ENCODE results near the gene OSGEP.

Gene OSGEP

DNA sequence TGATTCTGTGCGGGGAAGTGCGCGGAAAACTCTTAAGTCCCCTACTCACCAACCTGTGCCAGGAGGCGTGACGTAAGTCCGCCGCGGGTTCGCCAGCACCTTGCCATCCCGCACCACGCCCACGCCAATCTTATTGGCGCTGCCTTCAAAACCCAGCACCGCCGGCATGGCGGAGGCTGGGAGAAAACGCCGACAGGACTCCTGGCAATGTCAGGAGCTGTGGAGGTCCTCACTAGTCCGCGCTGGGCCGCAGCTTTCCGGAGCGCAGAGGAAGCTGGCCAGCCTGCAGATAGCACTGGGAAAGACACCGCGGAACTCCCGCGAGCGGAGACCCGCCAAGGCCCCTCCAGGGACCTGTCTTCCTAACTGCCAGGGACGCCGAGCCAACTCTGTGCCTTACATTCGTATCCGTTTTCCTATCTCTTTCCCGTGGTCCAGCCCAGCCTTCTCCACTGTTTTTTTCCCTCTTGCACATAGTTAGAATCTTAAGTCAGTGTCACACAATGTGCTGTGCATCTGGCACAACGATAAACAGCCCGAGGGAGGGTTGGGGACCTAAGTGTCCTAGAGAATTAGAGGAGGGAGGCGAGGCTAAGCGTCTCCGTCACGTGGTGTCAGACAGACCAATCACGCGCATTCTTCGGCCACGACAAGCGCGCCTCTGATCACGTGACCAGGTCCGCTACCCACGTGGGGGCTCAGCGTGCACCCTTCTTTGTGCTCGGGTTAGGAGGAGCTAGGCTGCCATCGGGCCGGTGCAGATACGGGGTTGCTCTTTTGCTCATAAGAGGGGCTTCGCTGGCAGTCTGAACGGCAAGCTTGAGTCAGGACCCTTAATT lies at the start of gene OSGEP, which contains the start of gene APEX1:
Gene OSGEP, minus strand, starts transcription at position 297 of the 839 bp plus-strand sequence. Its CDS starts 129 bp downstream, at position 168.
Gene APEX1, plus strand, starts transcription at position 711 of the 839 bp plus-strand sequence. CDS start 420 bp downstream, outside the sequence.
- peak; percentile 89 to 96 (median 94) for DNase-seq (ENCODE audit: low read depth in 3 of 3, low spot score in 1 of 3)

- no peak for DNase-seq (ENCODE audit: low read depth in 3 of 3, low spot score in 1 of 3)
These were observed 49.3 kb upstream of the OSGEP start for GRCh38 chr14:20503898-20504297.

DNA sequence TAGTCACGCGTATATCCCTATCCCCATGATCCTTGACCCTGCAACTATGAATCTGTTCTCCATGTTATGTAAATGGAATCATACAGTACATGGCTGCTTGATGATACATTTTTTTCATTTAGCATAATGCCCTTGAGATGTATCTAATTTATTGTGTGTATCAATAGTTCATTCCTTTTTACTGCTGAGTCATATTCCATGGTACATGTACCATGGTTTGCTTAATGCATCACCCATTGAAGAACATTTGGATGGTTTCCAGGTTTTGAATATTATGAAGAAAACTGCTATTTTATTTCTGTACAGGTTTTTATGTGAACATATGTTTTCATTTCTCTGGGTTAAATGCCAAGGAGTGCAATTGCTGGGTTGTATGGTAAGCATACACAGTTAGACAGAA lies 46.7 kb upstream of the OSGEP start:
- no peak for DNase-seq (ENCODE audit: low read depth in 3 of 3, low spot score in 1 of 3)

DNA sequence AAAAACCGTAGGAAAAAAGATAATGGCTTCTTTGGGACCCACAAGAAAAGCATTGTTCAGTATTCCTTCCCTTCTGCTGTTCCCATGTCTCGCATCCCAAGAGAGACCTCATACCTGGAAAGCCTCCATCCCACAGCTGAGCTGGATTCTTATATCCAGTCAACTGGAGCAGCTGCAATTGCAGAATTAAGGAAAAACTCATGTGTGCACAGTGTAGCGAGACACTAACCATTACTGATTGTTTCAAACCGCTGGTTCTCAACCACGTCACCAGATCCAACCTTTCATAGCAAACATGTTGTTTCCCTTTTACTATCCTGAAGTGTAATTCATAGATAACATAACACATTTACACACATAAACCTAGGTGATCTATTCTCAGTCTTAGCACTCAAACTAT lies 45.3 kb upstream of the OSGEP start:
- no peak for DNase-seq (ENCODE audit: low read depth in 3 of 3, low spot score in 1 of 3)

DNA sequence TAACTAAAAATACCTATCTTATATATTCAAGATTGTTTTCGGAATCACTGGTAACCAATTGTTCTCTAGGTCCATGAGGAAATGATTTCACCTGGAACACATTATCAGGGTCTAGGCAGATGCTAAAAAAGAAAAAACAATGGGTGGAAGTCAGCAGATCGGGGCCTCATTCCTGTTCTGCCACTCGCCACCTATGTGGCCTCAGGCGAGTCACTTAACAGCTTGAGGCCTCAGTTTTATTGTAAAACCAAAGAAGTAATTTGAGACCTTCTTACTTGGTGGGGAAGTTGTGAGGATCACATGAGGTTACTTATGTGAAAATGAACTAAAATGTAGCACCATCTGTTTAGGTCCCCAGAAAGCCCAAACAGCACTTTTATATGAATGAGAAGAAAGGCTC lies 44.5 kb upstream of the OSGEP start:
- no peak for DNase-seq (ENCODE audit: low read depth in 3 of 3, low spot score in 1 of 3)

GRCh38 chr14:20498622-20499021 lies 44.0 kb upstream of the OSGEP start:
- DNase-seq (ENCODE audit: low read depth in 3 of 3, low spot score in 1 of 3): no peak

DNA sequence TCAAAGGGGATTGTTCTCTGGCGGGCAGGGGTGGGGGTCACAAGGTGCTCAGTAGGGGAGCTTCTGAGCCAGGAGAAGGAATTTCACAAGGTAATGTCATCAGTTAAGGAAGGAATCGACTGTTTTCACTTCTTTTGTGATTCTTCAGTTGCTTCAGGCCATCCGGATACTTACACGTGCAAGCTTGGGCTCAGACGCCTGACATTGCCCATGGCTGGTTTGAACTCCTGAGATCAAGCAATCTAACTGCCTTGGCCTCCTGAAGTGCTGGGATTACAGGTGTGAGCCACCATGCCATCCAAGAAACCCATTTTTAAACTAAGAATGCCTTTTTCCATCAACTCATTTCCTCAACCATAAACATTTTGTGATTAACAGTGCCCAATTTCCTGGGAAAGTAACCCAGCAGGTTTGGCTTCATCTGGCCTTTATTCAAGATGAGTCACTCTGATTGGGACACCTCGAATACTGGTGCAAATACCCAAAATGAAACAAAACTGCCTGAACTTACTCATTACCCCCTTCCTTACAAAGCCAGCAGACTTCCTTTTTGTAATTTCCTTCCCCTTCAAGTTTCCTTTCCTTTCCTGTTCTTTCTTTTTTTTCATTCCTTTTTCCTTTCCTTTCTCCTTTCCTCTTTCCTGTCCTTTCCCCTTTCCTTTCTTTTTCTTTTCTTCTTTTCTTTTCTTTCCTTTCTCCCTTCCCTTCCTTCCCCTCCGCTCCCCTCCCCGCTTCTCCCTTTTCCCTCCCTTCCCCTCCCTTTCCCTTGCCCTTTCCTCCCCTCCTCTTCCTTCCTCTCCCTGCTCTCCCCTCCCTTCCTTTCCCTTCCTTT lies 40.5 kb upstream of the OSGEP start:
- DNase-seq (ENCODE audit: low read depth in 3 of 3, low spot score in 1 of 3): no peak

GRCh38 chr14:20493634-20494033 lies 39.0 kb upstream of the OSGEP start:
- no peak for DNase-seq (ENCODE audit: low read depth in 3 of 3, low spot score in 1 of 3)

DNA sequence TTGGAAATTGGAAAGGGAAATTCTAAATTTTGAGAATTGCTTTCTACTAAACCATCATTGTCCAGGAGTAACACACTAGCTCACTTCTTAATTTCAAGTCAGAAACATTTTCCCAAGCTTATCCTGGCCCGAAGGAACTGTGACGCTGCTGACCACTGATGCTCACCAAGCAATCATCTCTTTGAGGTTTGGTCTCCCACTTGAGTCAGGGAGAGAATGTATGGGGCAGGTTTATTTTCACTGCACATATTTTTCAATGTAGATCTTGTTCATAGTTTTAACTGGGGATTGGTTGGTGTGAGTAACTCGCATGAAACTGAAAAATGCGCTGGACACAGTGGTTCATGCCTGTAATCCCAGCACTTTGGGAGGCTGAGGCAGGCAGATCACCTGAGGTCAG lies 37.9 kb upstream of the OSGEP start:
- no peak for DNase-seq (ENCODE audit: low read depth in 3 of 3, low spot score in 1 of 3)

DNA sequence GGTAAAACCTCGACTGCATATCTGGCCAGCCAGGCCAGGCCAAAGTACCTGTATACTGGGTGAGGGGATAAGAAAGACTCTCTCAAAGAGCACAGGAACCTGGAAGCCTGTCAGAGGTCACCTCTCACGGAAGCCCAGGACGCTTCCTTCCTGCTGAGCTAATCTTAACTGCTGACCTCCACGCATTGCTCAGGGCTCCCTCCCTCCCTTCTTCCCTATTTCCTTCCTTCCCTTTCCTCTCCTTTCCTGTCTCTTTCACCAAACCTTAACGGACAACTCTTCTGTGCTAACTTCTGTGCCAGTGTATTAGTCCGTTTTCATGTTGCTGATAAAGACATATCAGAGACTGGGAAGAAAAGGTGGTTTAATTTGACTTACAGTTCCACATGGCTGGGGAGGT lies 36.0 kb upstream of the OSGEP start:
- no peak for DNase-seq (ENCODE audit: low read depth in 3 of 3, low spot score in 1 of 3)

DNA sequence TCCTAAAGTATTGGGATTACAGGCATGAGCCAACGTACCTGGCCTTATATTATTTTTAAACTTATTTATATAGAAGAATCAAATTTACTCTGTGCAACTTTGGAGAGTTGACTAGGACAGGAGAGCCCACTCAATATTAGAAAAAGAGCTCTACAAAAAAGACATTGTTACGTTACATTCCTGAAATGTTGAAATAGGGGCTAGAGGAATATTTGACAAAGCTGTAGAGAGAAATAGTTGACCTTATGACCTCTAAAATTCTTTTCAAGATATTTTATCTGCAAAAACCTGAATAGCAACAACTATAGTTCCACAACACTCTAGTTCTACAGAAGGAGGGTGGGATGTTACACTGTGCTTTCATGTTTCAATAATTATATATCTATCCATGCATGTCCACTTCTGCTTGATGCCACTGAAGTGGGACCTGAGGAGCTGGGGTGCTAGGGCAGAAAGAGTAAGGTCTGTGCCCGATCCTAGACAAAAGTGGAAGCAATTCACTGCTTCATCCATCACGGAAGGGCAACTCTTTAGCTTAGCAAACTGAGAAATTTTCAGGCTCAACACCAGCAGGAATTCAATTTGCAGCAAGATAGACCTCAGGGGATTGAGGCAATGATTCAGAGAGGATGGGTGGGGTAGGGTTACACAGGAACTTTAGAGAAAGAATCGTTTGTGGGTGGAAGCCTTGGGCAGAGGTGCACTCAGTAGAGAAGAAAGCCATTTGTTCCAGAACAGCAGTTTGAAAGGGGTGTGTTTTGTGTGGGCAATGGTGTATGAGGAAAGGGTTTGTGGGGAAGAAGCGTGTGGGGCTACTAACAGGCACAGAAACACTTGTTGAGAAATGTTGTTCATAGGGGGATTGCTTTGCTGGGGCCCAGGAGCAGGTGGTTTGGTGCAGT lies 34.7 kb upstream of the OSGEP start:
- DNase-seq (ENCODE audit: low read depth in 3 of 3, low spot score in 1 of 3): no peak

GRCh38 chr14:20487396-20487725 lies 32.7 kb upstream of the OSGEP start:
- no peak for DNase-seq (ENCODE audit: low read depth in 3 of 3, low spot score in 1 of 3)

DNA sequence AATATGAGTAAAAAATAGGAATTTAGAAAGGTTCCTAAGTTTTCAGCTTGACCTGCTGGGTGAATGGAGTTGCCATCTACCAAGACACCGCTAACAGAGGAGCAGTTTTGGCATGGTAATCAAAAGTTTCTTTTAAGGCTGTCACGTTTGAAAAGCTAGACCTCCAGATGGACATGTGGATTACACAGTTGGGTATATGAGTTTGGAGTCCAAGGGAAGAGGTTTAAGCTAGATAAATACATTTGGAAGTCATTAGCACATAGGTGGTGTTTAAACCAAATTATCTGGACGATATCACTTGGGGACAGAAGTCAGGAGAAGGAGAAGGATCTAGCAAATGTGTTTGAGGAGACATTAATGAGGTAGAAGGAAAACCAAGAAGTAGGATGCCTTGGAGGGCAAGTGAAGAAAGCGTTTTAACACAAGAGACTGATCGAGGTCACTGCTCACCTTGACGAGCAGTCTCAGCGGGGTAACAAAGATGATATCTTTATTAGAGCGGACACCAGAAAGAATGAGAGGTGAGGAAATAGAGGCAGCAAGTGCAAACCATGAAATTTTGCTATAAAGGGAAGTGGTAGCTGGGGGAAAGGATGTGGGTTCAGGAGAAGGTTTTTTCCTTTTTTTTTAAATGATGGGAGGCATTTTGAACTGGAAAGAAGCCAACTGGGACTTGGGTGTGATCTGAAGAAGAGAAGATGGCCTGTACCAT lies 32.2 kb upstream of the OSGEP start:
- DNase-seq (ENCODE audit: low read depth in 3 of 3, low spot score in 1 of 3): no peak

DNA sequence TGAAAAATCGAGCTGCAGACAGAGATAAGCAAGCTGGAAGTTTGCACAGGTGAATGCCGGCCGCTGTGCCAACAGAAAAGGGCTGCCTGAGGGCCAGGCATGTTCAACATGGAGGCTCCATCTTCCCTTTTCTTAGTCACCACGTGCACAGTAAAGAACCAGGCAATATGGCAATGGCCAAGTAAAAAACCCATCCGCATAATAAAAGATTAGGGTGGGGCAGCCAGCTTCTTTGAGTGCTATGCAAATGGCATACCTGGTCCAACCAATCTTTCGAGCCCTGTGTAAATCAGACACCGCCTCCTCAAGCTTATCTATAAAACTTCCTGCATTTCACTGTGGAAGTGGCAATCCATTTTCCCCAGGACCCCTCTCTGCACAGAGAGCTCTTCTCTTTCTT lies 31.3 kb upstream of the OSGEP start:
- DNase-seq (ENCODE audit: low read depth in 3 of 3, low spot score in 1 of 3): no peak

- no peak for DNase-seq (ENCODE audit: low read depth in 3 of 3, low spot score in 1 of 3)
These were observed 27.8 kb upstream of the OSGEP start for GRCh38 chr14:20482382-20482781.

DNA sequence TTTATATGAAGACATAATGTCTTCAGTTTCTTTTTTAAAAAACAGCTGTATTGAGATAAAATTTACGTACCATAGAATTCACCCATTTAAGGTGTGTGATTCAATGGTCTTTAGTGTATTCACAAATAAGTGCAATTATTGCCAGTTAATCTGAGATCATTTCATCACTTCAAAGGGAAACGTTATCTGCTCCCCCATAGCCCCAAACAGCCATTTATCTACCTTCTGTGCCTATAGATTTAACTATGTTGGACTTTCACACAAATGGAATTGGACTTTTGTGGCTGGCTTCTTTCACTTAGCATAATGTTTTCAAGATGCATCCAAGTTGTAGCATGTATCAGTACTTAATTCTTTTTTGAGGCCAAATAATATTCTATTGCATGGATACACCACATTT lies 24.3 kb upstream of the OSGEP start:
- DNase-seq (ENCODE audit: low read depth in 3 of 3, low spot score in 1 of 3): no peak

DNA sequence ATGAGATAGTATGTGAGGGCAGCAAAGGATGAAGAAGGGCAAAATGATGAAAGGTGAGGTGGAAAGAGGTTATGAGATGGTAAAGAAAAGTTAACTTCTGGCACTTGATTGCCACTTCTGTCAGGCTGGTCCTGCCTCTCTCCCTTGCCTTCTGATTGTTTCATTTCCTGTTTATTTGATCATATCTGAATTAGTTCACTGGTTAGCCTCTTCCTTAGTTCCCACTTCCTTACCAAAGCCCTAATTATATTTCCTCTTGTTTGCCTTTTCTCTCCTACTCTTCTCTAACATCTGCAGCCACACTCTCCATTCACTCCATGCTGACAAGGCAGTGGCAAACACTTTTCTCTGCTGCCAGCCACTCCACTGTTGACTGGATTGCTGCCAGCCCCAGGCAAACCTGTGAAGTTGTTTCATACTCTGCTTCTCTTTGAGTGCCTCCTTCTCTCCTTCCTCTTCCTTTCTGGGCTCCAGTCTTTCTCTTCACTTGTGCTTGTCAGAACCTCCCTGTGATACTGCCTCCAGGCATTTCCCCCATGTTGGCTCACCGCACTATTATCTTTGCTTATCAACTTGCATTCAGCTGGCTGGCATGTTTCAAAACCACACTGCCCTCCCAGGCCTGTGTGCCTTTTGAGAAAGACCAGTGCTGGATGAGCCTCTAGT lies 22.7 kb upstream of the OSGEP start:
- no peak for DNase-seq (ENCODE audit: low read depth in 3 of 3, low spot score in 1 of 3)

- no peak for DNase-seq (ENCODE audit: low read depth in 3 of 3, low spot score in 1 of 3)
These were observed 22.2 kb upstream of the OSGEP start for GRCh38 chr14:20476776-20477175.

DNA sequence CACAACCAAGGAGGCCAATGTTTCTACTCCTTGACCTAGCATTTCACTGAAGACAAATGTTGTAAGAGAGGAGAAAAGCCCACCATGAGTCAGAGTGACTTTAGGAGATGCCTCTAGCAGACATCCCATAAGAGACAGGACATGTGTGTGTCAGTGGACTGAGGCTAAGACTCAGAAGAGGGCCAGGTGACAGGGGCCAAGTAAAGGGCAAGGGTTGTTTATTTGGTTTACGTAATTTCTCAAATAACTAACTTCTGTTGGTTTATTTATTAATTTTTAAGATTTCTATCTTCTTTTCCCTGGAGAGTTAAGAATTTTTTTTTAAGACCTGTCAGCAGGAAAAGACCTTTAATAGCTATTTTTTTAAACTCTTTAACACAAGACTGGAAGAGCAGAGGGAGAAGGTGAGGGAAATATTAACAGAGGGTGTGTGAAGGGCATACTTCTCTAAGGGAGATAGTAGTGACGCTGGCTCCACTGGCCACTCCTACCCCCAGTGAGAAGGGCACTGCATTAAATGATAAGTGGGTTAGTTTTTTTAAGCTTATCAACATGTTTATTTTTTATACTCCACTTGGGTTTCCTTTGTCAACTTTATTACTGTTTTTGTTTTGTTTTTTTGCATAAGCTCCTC lies 18.0 kb upstream of the OSGEP start:
- no peak for DNase-seq (ENCODE audit: low read depth in 3 of 3, low spot score in 1 of 3)

DNA sequence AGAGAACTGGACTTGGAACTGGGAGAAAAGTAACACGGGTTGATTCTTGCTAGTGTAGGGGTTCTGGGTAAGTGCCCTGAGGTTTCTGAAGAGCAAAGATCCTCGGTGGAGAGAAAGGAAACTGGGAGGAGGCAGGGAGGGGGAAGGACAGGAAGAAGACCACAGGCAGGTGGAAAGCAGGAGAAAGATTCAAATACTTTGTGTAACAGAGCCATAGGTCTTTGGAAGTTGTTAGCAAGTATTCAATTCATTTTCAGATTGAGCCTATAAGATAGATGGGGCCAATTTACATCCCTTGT lies 15.9 kb upstream of the OSGEP start:
- no peak for DNase-seq (ENCODE audit: low read depth in 3 of 3, low spot score in 1 of 3)
